NCI-H226 (cell line): ENCODE measurements around the gene ANXA3.

Experiments
- DNase-seq: peaks from one replicate; pipeline ENCODE4 v3.0.0-alpha.2; 2015

ANXA3 gene

GRCh38 chr4:78612398-78613178 is 61.0 kb downstream of the ANXA3 start:
- no peak for DNase-seq

GRCh38 chr4:78613522-78614321 is 62.2 kb downstream of the ANXA3 start:
- no peak for DNase-seq

GRCh38 chr4:78616046-78616498 is 64.5 kb downstream of the ANXA3 start:
- peak; percentile 13 for DNase-seq

- DNase-seq: no peak
Observed at GRCh38 chr4:78618436-78618835, 66.9 kb downstream of the ANXA3 start.

- no peak for DNase-seq
Observed at GRCh38 chr4:78621395-78621794, 69.8 kb downstream of the ANXA3 start.

- peak; percentile 94 for DNase-seq
Observed at GRCh38 chr4:78622253-78622979, 70.8 kb downstream of the ANXA3 start.

GRCh38 chr4:78624048-78624447 is 72.5 kb downstream of the ANXA3 start:
- no peak for DNase-seq

GRCh38 chr4:78625073-78625472 is 73.5 kb downstream of the ANXA3 start:
- DNase-seq: no peak

GRCh38 chr4:78627046-78627965 is 75.7 kb downstream of the ANXA3 start:
- DNase-seq: no peak

- DNase-seq: no peak
Observed at GRCh38 chr4:78627966-78628678, 76.6 kb downstream of the ANXA3 start.

GRCh38 chr4:78629991-78630541 is 78.5 kb downstream of the ANXA3 start:
- DNase-seq: peak; percentile 44

GRCh38 chr4:78630615-78631014 is 79.0 kb downstream of the ANXA3 start:
- DNase-seq: no peak

- peak; percentile 13 for DNase-seq
Observed at GRCh38 chr4:78634011-78634664, 82.6 kb downstream of the ANXA3 start.

- DNase-seq: no peak
Observed at GRCh38 chr4:78638337-78639172, 87.0 kb downstream of the ANXA3 start.

GRCh38 chr4:78640714-78641113 is 89.1 kb downstream of the ANXA3 start:
- DNase-seq: no peak

- no peak for DNase-seq
Observed at GRCh38 chr4:78642934-78643333, 91.4 kb downstream of the ANXA3 start.

- DNase-seq: no peak
Observed at GRCh38 chr4:78644063-78644691, 92.6 kb downstream of the ANXA3 start.

- peak; percentile 65 for DNase-seq
Observed at GRCh38 chr4:78644744-78645330, 93.3 kb downstream of the ANXA3 start.
